Activated naive CD8-positive, alpha-beta T cell treated with anti-CD3 and anti-CD28 coated beads for 36 hours (primary cell): ENCODE results near the gene THAP7. TPM values are rescaled to one million over a fixed set of nuclear protein-coding genes. Genes with fewer than 3 reads are reported as not detected.

Experiments used
- DNase-seq: peaks from one replicate; pipeline ENCODE4 v3.0.0; 2021
- H3K27ac Mint-ChIP-seq: one replicate; pipeline ENCODE4 v1.8.0; 2022; ENCODE audit warnings: mild to moderate bottlenecking, moderate library complexity, mixed read lengths
- H3K27me3 Mint-ChIP-seq: one replicate; pipeline ENCODE4 v1.8.0; 2022; ENCODE audit warnings: mild to moderate bottlenecking, mixed read lengths
- H3K36me3 Mint-ChIP-seq: one replicate; pipeline ENCODE4 v1.8.0; 2021; ENCODE audit warnings: mild to moderate bottlenecking, mixed read lengths
- H3K4me1 Mint-ChIP-seq: one replicate; pipeline ENCODE4 v1.8.0; 2021; ENCODE audit warnings: mixed read lengths
- H3K4me3 Mint-ChIP-seq: one replicate; pipeline ENCODE4 v1.8.0; 2022; ENCODE audit warnings: mild to moderate bottlenecking, moderate library complexity, mixed read lengths
- H3K9me3 Mint-ChIP-seq: one replicate; pipeline ENCODE4 v1.8.0; 2022; ENCODE audit warnings: mixed read lengths
- total RNA-seq, 2 experiments: library from RNA; stranded (reverse); gene quantifications; one replicate each; pipeline ENCODE4 v1.2.3, GENCODE V29; 2021

THAP7 gene
- total RNA-seq, 2 experiments from 2014 or later: 34.3 to 34.5 TPM

DNA sequence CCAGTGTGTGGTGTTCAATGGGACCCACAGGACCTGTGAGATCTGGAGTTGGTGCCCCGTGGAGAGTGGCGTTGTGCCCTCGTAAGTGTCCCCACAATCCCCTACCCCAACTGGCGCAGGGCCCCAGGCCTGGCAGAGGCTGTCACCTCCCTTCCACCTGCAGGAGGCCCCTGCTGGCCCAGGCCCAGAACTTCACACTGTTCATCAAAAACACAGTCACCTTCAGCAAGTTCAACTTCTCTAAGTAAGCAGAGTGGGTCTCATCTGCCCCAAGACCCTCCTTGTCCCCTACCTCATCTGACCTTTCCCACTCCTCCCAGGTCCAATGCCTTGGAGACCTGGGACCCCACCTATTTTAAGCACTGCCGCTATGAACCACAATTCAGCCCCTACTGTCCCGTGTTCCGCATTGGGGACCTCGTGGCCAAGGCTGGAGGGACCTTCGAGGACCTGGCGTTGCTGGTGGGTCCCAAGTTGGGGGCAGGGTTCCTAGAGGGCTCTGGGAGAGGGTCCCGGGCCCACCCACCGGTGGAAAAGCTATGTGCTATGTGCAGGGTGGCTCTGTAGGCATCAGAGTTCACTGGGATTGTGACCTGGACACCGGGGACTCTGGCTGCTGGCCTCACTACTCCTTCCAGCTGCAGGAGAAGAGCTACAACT lies 21.2 kb upstream of the THAP7 start:
- no peaks in the 10 kb centered on the region for H3K27me3 Mint-ChIP-seq
- H3K36me3 Mint-ChIP-seq: no peaks in the 10 kb centered on the region
- no peaks in the 10 kb centered on the region for H3K9me3 Mint-ChIP-seq
- no peak overlapping the region for H3K27ac Mint-ChIP-seq
- no peak overlapping the region for H3K4me3 Mint-ChIP-seq
- peaks cover 19% of the 10 kb centered on the region for H3K4me1 Mint-ChIP-seq
- DNase-seq: no peak

DNA sequence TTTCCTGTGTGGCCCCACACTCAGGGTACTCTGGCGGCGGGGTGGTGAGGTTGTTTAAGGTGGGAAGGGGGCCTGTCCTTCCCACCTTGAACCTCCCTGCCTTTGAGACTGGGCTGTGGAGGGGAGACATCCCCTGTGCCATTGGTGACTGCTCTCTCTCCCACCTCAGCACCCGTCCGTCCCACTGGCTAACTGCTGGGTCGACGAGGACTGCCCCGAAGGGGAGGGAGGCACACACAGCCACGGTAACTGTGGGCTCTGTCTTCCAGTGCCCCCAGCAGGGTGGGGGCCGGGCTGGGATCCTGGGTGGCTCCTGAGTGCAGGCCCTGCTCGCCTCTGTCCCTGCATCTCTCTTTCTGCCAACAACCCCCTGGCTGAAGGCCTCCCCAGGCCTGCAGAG lies 20.6 kb upstream of the THAP7 start:
- no peaks in the 10 kb centered on the region for H3K27me3 Mint-ChIP-seq
- no peak overlapping the region for H3K27ac Mint-ChIP-seq
- no peaks in the 10 kb centered on the region for H3K36me3 Mint-ChIP-seq
- no peak overlapping the region for H3K4me3 Mint-ChIP-seq
- no peaks in the 10 kb centered on the region for H3K9me3 Mint-ChIP-seq
- peaks cover 19% of the 10 kb centered on the region for H3K4me1 Mint-ChIP-seq
- DNase-seq: no peak

DNA sequence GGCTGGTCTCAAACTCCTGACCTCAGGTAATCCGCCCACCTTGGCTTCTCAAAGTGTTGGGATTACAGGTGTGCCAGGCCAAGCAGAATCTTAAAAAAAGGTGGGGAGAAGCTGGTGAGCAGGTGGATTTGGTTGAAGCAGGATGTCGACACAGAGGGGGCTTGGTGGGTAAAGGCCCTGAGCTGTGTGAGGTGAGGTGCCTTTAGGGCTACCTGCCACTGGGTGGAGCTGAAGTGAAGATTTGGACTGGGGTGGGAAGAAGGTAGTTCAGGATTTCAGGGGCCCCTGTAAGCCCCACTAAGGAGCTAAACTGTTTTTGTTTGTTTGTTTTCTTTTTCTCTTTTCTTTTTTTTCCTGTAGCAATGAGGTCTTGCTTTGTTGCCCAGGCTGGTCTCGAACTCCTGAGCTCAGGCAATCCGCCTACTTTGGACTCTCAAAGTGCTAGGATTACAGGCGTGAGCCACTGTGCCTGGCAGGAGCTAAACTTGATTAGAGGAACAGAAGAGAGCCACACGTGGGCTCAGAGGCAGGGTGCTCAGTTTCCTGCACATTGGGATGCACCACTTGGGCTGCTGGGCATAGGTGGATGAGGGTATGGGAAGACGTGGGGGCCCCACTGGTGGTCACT lies 19.0 kb upstream of the THAP7 start:
- H3K27me3 Mint-ChIP-seq: no peaks in the 10 kb centered on the region
- peaks cover 17% of the 10 kb centered on the region for H3K4me1 Mint-ChIP-seq
- H3K27ac Mint-ChIP-seq: no peak overlapping the region
- H3K9me3 Mint-ChIP-seq: no peaks in the 10 kb centered on the region
- H3K36me3 Mint-ChIP-seq: no peaks in the 10 kb centered on the region
- no peak overlapping the region for H3K4me3 Mint-ChIP-seq
- DNase-seq: no peak

DNA sequence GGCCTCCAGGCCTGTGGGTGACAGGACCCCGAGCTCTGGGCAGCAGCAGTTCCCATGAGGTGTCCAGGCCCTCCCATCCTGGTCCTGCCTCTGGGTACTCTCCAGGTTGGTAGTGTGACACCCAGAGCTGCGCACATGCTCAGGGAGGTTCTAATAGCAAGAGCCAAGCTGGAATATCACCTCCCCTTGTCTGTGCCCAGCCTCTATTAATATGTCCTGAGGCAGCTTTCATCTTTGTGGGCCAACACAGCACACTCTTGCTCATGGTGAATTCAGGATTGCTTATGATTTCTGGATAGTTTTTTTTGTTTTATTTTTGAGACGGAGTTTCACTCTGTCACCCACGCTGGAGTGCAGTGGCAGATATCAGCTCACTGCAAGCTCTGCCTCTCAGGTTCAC lies 16.4 kb upstream of the THAP7 start:
- Mint-ChIP-seq H3K4me1 (peaks cover 21% of the 10 kb centered on the region), H3K9me3 (no peaks in the 10 kb centered on the region), H3K27me3 (no peaks in the 10 kb centered on the region)

DNA sequence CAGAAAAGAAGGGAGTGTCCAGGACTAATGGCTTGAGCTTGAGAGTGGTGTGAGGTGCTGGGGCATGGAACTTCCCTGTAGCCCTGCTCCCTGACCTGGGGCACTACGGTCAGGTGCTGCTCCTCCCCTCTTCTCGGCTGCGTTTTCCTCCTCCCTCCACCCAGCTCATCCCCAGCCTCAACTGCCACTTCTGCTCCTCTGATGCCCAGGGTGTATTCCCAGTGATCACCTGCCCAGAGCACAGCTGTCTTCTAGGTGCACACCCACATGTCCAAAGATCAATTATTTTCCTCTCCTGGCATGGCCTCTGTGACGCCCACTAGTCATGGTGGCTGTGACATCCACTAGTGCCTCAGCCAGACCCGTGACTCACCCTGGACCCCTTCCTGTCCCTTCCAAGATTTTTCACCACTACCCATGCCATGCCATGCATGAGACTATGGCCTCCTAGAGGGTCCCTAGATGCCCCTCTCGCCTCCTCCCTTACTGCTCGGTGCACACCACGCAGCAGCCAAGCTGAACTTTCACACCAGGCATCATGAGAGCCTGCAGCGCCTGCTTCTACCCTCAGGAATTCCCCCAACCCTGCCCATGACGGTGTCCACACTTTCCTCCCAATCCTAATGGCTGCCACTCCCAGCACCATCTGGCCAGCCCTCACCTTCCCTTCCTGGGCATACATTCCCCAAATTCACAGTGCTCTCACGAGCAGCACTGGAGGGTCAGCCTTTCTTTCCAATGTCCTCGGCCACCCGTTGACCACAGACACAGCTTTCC lies 14.9 kb upstream of the THAP7 start:
- DNase-seq: no peak
- Mint-ChIP-seq H3K27me3 (no peaks in the 10 kb centered on the region), H3K36me3 (no peaks in the 10 kb centered on the region), H3K4me3 (no peak overlapping the region), H3K9me3 (no peaks in the 10 kb centered on the region), H3K27ac (no peak overlapping the region), H3K4me1 (peaks cover 21% of the 10 kb centered on the region)

More for the DNA sequence above, 16.4 kb upstream of the THAP7 start:
- Mint-ChIP-seq H3K27ac (no peak overlapping the region), H3K4me3 (no peak overlapping the region), H3K36me3 (no peaks in the 10 kb centered on the region)
- no peak for DNase-seq

DNA sequence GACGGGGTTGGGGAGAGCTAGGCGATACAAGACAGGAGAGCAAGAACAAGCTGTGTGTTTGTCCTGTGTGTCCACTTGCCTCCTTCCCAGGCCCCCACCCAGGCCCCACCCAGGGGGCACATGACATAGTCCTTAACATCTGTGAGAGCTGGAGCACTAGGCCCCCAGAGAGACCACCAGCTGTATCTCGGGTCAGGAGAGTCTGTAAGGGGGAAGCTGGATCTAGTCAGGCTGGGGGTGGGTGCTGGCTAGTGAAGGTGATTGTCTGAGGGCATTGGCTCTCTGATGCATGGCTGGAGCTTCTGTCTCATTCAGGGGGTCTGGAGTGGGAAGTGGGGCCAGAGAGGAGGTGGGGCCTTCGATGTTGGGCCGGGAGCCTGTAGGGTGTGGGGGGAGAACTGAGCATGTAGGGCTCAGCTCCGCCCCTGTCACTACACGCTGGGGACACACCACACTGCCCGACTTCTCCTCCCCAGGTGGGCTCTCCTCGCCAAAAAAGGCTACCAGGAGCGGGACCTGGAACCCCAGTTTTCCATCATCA lies 13.6 kb upstream of the THAP7 start:
- no peak overlapping the region for H3K4me3 Mint-ChIP-seq
- H3K36me3 Mint-ChIP-seq: no peaks in the 10 kb centered on the region
- no peak for DNase-seq
- no peaks in the 10 kb centered on the region for H3K27me3 Mint-ChIP-seq
- H3K4me1 Mint-ChIP-seq: peaks cover 15% of the 10 kb centered on the region
- H3K9me3 Mint-ChIP-seq: no peaks in the 10 kb centered on the region
- H3K27ac Mint-ChIP-seq: no peak overlapping the region

DNA sequence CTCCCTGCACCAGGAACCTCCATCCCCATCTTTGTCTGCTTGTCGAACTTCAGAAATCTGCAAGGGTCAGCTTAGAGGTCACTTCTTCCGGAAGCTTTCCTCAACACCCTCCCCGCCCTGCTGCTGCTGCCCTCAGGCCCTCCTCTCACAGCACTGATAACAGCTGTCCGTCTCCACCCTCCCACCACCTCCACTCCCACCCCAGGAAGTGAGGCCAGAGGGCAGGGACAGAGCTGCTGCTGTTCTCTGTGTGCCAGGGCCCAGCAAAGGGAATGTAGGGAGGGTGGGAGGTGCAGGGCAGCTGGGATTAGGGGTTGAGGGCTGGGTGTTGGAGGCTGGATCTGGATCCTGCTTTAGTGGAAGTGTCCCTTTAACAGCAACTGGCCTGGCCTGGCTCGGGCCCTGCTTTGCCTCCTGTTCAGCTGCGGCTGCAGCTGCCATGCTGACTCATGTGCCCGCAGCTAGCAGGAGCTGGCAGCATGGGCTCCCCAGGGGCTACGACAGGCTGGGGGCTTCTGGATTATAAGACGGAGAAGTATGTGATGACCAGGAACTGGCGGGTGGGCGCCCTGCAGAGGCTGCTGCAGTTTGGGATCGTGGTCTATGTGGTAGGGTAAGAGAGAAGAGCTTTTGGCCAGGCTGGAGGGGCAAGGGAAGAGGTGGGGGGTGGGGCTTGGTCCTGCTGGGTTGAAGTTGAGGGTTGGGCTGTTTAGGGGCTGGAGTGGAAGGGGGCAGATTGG lies 13.0 kb upstream of the THAP7 start, which contains the start of gene P2RX6:
TSS of gene P2RX6 (plus strand) at position 440 of the 740 bp plus-strand sequence. CDS start at position 450, 10 bp downstream.
- no peak for DNase-seq
- no peaks in the 10 kb centered on the region for H3K36me3 Mint-ChIP-seq
- H3K9me3 Mint-ChIP-seq: no peaks in the 10 kb centered on the region
- peaks cover 15% of the 10 kb centered on the region for H3K4me1 Mint-ChIP-seq
- no peaks in the 10 kb centered on the region for H3K27me3 Mint-ChIP-seq
- peak within 1 kb of the TSS; percentile 42 for H3K27ac Mint-ChIP-seq
- H3K4me3 Mint-ChIP-seq: peak within 1 kb of the TSS; percentile 81

DNA sequence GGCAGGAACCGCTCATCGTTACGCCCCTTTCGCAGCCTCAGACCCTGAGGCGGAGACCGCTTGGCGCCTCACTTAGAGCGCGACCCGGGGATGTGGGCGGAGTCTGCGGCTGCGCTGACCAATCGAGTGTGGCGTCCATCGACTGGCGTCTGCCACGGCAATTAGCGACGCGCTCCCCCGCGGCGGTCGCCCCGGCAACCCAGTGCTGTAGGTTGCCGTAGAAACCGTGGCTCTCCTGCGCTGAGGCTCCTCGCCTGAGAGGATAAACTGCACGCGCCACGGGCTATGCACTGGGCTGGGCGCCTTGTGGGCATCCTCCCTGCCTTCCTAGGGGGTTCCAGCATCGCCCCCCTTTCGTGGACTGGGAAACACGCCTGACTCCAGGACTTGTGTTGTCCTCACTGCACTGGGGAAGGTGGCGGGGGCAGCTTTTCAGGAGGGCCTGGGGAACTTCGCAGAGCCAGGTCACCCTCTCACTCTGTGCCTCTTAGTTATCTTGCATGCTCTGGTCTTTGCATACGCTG lies 12.3 kb upstream of the THAP7 start:
- Mint-ChIP-seq H3K27me3 (no peaks in the 10 kb centered on the region), H3K4me1 (peaks cover 15% of the 10 kb centered on the region), H3K36me3 (no peaks in the 10 kb centered on the region), H3K9me3 (no peaks in the 10 kb centered on the region), H3K27ac (peak overlapping the region; percentile 42), H3K4me3 (peak overlapping the region; percentile 81)
- peak; percentile 95 for DNase-seq

DNA sequence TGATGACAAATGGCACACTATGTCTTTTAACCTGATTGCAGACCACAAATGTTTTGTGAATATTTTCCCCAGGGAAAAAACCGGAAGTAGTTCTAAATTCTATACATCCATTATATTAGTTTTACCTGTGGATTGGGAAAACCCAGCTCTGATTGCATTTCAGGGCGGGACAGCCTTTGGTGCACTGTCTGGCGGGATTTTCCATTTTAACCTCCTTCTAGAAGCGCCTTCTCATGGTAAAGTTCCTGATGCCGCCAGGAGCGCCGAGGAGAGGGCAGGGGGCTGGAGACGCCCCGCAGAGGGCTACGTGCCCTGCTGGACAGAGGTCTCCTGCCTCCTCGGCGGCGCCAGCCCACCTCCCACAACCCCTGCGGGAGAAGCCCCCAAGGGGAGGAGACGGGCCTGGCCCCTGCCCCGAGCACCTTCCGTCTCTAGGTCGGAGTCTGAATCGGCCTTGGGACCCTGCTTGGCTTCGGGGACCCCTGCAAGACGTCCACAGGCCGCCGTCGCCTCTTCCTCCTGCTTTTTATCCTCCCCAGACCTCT lies 11.8 kb upstream of the THAP7 start:
- Mint-ChIP-seq H3K36me3 (no peaks in the 10 kb centered on the region), H3K27me3 (no peaks in the 10 kb centered on the region), H3K9me3 (no peaks in the 10 kb centered on the region), H3K4me1 (peaks cover 15% of the 10 kb centered on the region), H3K27ac (peak overlapping the region; percentile 42), H3K4me3 (peak overlapping the region; percentile 81)
- no peak for DNase-seq

DNA sequence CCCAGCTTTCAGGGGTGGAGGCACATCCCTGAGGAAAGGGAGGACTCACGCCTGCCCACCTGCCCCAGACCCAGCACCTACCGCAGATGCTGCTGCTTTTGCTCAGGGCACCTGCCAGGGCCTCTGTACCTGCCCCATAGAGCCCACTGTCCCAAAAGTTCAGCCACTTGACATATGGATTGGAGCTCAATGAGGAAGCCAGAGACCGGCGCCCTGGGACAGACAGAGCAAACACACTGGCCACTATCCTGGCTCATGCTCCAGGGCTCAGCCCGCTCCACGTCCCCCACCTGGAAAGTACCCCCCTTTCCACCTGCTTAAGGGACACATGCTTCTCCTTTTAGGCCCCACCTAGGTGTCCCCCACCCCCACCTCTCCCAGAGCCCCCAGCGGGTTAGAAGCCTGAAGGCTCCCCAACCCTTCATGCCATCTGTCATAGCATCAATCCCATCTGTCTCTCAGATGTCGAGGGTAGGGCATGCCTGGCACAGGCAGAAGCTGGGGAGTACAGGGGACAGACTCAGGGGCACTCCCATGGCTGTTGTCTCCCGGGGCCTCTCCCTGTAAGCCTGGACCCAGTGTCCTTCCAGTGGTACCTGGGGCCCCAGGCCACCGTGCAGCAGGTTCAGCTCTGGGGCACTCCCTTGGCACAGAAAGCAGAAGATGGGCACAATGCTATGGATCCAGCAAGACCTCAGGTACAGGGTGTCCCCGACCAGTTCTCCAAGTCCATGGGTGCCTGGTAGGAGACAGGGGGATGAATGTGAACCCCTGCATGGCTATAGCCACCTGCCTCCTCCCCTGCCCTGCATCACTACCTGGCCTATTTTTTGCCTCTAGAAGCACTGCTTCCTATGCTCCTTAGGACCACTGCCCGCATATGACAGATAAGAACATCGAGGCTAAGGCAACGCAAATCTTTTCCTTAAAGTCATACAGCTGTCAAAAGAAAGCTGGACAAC lies 10.8 kb upstream of the THAP7 start:
- Mint-ChIP-seq H3K27ac (no peak overlapping the region), H3K27me3 (no peaks in the 10 kb centered on the region), H3K36me3 (no peaks in the 10 kb centered on the region), H3K4me1 (peaks cover 15% of the 10 kb centered on the region), H3K4me3 (peak overlapping the region; percentile 67), H3K9me3 (no peaks in the 10 kb centered on the region)
- no peak for DNase-seq

DNA sequence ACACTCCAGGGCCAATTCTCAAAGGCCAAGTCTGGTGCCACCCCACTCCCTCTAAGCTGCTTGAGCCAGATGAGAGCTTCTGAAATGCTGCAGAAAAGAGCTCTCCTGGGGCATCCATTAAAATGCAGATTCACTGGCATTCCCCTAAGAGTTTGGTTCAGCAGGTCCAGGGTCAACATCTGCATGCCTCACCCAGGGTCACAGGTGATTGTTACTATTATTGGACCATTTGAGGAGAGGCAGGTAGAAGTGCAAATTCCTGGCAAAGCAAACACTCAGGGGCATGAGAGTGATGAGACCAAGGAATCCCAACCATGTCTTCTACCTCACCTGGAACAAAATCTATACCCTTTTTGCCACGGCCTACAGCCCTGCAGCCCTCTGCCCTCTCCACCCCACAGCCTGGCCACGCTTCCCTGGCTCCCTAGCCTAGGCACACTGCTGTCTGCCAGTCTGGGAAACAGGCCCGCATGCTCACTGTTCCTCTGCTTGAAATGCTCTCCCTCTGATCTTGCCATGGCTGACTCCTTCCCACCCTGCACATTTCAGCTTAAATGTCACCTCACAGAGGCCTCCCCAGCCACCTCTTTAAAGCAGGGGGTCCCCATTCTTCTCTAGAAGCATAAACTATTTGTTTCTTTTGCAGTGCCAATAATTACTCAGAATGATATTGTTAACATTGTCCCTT lies 8.7 kb upstream of the THAP7 start:
- Mint-ChIP-seq H3K27ac (no peak overlapping the region), H3K36me3 (no peaks in the 10 kb centered on the region), H3K4me1 (peaks cover 15% of the 10 kb centered on the region), H3K27me3 (no peaks in the 10 kb centered on the region), H3K9me3 (no peaks in the 10 kb centered on the region), H3K4me3 (no peak overlapping the region)
- no peak for DNase-seq

DNA sequence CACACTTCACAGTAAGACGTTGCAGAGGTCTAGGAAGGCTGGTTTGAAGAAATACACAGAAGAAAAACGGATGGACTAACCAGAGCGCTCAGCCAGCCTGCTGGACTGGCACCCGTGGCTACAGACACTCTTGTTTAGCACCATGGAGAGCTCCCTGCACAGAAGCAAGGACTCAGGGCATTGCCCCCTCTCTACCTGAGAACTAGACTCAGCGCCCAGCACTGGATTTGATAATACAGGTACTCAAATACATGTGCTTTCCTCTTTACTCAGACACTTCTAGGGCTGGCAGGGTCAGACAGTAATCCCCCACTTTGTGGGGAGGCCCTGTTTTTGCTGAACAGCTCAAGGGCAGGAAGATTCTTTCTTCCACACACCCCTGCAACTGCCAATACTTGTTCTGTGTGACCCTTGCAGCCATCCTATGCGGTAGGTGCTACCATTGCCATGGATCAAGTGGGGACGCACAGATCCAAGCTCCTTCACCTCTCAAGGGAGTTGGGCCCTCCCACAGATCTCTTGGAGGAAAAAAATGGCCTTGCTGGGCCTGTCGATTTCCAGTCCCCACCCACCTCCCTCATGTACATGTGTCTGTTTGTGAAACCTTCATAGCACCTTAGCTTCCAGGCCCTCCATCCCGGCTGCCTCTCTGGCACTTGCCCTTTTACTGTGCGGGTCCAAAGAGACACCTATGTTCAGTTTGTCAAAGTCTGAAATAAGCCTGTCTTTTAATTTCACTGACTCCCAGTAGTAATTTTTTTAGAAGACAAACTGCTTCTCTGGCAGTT lies 7.9 kb upstream of the THAP7 start:
- Mint-ChIP-seq H3K9me3 (no peaks in the 10 kb centered on the region), H3K4me3 (no peak overlapping the region), H3K27ac (no peak overlapping the region), H3K4me1 (peaks cover 11% of the 10 kb centered on the region), H3K36me3 (no peaks in the 10 kb centered on the region), H3K27me3 (no peaks in the 10 kb centered on the region)
- no peak for DNase-seq
